K562 (cell line): ENCODE data around the gene SARS2. TPM values are rescaled to one million over a fixed set of nuclear protein-coding genes. Genes with fewer than 3 reads are reported as not detected.

Experiments used
- ARID4B ChIP-seq: sonication (generic); formaldehyde crosslinking; IDR thresholded peaks from 2 replicates; pipeline ENCODE4 v1.8.0; 2022; ENCODE audit warnings: mild to moderate bottlenecking, missing genetic modification reagents
- ETV1 ChIP-seq: fragments of 450-650 bp; conservative IDR thresholded peaks from 2 replicates; pipeline ENCODE4 v1.6.1; 2016; ENCODE audit warnings: missing genetic modification characterization, control low read depth, low read depth, missing compliant biosample characterization
- FOXP1 ChIP-seq: sonication (generic); formaldehyde crosslinking; IDR thresholded peaks from 2 replicates; pipeline ENCODE4 v1.8.0; 2022; ENCODE audit warnings: mild to moderate bottlenecking, missing genetic modification reagents
- HEY1 ChIP-seq: fragments of 250-450 bp; sonication (Bioruptor Pico); IDR thresholded peaks from 2 replicates; pipeline ENCODE4 v1.5.0; 2020; ENCODE audit warnings: mild to moderate bottlenecking, moderate library complexity, borderline replicate concordance
- LARP7 ChIP-seq: fragments of 450-650 bp; IDR thresholded peaks from 2 replicates; pipeline ENCODE4 v1.6.1; 2016
- RBBP5 ChIP-seq: fragments of 200-600 bp; sonication (generic); IDR thresholded peaks from 2 replicates; pipeline ENCODE4 v1.6.1; 2012; ENCODE audit warnings: borderline replicate concordance, mild to moderate bottlenecking, low read length, control low read depth, inconsistent platforms; ENCODE audit not compliant: insufficient read depth, poor library complexity, severe bottlenecking
- SMAD4 ChIP-seq: fragments of 250-450 bp; sonication (Bioruptor Pico); conservative IDR thresholded peaks from 2 replicates; pipeline ENCODE4 v1.8.0; 2021; ENCODE audit warnings: inconsistent platforms, mild to moderate bottlenecking, moderate library complexity
- SUPT5H ChIP-seq: fragments of 450-650 bp; IDR thresholded peaks from 2 replicates; pipeline ENCODE4 v1.6.1; 2016
- TEAD1 ChIP-seq, 2 experiments: fragments of 450-650 bp in 1 of 2; sonication (generic) in 1 of 2; formaldehyde crosslinking; IDR thresholded peaks; 2 replicates each; pipeline versions ENCODE4 v1.4.0 to v1.8.0; 2020 to 2022; ENCODE audit warnings: mild to moderate bottlenecking in 2 of 2, missing genetic modification reagents in 1 of 2
- ZBTB11 ChIP-seq, 3 experiments: fragments of 200-800 bp in 1 of 3; fragments of 250-450 bp in 1 of 3; fragments of 450-650 bp in 1 of 3; sonication (Bioruptor Pico) in 1 of 3; sonication (Bioruptor generic) in 1 of 3; formaldehyde crosslinking in 1 of 3; IDR thresholded peaks; 2 replicates each; pipeline versions ENCODE4 v1.6.1 to v1.8.0; 2016 to 2022; ENCODE audit warnings: mild to moderate bottlenecking in 2 of 3, missing genetic modification characterization in 2 of 3, missing compliant biosample characterization in 1 of 3, moderate library complexity in 1 of 3
- ZNF398 ChIP-seq: fragments of 250-450 bp; sonication (Bioruptor Pico); IDR thresholded peaks from 2 replicates; pipeline ENCODE4 v1.8.0; 2021; ENCODE audit warnings: moderate library complexity, mild to moderate bottlenecking, inconsistent platforms
- polyA plus RNA-seq, 8 experiments: library from polyadenylated mRNA; depleted of rRNA in 4 of 8; stranded (reverse) in 5 of 8; unstranded in 3 of 8; fragments of >200 nt; fragmentation: Nextera tagmentation in 2 of 8; fragmentation: Illumina TruSeq in 1 of 8; extraction: Ambion mirVana in 2 of 8; extraction: Trizol in 1 of 8; gene quantifications; 2 replicates each; pipeline versions ENCODE4 v1.2.1 to v1.2.3, GENCODE V29; 2011 to 2014; ENCODE audit warnings: inconsistent platforms in 1 of 8, missing spikeins in 1 of 8
- total RNA-seq, 7 experiments: library from RNA; depleted of rRNA in 6 of 7; stranded (reverse); fragments of >200 nt in 6 of 7; fragmentation: Illumina TruSeq in 2 of 7; extraction: Trizol in 2 of 7; gene quantifications; 2 replicates each; pipeline versions ENCODE4 v1.2.1 to v1.2.3, GENCODE V29; 2011 to 2021; ENCODE audit warnings: low replicate concordance in 1 of 7
- TF ChIP-seq, protein P1 (sequence below): fragments of 450-650 bp; formaldehyde crosslinking; IDR thresholded peaks from 2 replicates; pipeline ENCODE4 v1.4.0; 2020; ENCODE audit warnings: mild to moderate bottlenecking
- TF ChIP-seq, protein P2 (sequence below): sonication (generic); formaldehyde crosslinking; IDR thresholded peaks from 2 replicates; pipeline ENCODE4 v1.8.0; 2022; ENCODE audit warnings: missing genetic modification reagents, mild to moderate bottlenecking, moderate library complexity, borderline replicate concordance

Gene SARS2
- total and polyA plus RNA-seq, 9 of the 15 experiments (the other 6 are each of a cell fraction or from before 2014, with no cell fraction given): 3.1 to 59.1 (median 31.7) TPM

GRCh38 chr19:38877781-38878574 is 52.6 kb downstream of the SARS2 start, which contains the start of gene RINL (continued):
- TF ChIP-seq, protein P1, sequence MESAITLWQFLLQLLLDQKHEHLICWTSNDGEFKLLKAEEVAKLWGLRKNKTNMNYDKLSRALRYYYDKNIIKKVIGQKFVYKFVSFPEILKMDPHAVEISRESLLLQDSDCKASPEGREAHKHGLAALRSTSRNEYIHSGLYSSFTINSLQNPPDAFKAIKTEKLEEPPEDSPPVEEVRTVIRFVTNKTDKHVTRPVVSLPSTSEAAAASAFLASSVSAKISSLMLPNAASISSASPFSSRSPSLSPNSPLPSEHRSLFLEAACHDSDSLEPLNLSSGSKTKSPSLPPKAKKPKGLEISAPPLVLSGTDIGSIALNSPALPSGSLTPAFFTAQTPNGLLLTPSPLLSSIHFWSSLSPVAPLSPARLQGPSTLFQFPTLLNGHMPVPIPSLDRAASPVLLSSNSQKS (CRISPR knock-in tag): no peak
- TF ChIP-seq HEY1: no peak
- 0 out of 2 replicates have a peak, but pooled peaks have one; percentile 45 for TF ChIP-seq SUPT5H
- peak; percentile 79; the same call in 1 of the 2 replicates for TF ChIP-seq FOXP1 (CRISPR knock-in tag)
- TF ChIP-seq, protein P2, sequence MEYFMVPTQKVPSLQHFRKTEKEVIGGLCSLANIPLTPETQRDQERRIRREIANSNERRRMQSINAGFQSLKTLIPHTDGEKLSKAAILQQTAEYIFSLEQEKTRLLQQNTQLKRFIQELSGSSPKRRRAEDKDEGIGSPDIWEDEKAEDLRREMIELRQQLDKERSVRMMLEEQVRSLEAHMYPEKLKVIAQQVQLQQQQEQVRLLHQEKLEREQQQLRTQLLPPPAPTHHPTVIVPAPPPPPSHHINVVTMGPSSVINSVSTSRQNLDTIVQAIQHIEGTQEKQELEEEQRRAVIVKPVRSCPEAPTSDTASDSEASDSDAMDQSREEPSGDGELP: peak; percentile 14; the same call in 1 of the 2 replicates
- TF ChIP-seq ZNF398 (CRISPR knock-in tag): no peak
- 0 out of 2 replicates have a peak, but pooled peaks have one; percentile 41 for TF ChIP-seq ARID4B
- TF ChIP-seq SMAD4: 0 out of 2 replicates have a peak, but pooled peaks have one; percentile 35
- TF ChIP-seq TEAD1 (CRISPR knock-in tag; IDR thresholded peaks at IDR 0.05): peak in 1 of 2 experiments; percentile 54; a peak in 1 of 4 replicates
- 0 out of 2 replicates have a peak, but pooled peaks have one; percentile 14 for TF ChIP-seq ETV1
- no peak for TF ChIP-seq LARP7
- peak in 1 of 3 experiments; percentile 77; a peak in 2 of 6 replicates for TF ChIP-seq ZBTB11 (CRISPR knock-in tag; IDR thresholded peaks at IDR 0.05)
- no peak for TF ChIP-seq RBBP5
